ENCODE data around the gene PIGH. TPM values are rescaled to one million over a fixed set of nuclear protein-coding genes. Genes with fewer than 3 reads are reported as not detected.
A peak's percentile ranks its signal among the peaks of the same experiment; 100 is the strongest.
"Not testable (repeated sequence)": the region's sequence is repeated elsewhere in the genome, so short reads cannot be mapped to it uniquely, and the experiment has no call there.

The PIGH gene
- polyA plus RNA-seq, 5 donors: 24.1 to 25.4 (median 24.8) TPM

- peak; percentile 43 to 65 for DNase-seq
Observed at GRCh38 chr14:67618617-67619063, 18.6 kb upstream of the PIGH start.

- no peak for DNase-seq
Observed at GRCh38 chr14:67610491-67610890, 10.4 kb upstream of the PIGH start.

DNA sequence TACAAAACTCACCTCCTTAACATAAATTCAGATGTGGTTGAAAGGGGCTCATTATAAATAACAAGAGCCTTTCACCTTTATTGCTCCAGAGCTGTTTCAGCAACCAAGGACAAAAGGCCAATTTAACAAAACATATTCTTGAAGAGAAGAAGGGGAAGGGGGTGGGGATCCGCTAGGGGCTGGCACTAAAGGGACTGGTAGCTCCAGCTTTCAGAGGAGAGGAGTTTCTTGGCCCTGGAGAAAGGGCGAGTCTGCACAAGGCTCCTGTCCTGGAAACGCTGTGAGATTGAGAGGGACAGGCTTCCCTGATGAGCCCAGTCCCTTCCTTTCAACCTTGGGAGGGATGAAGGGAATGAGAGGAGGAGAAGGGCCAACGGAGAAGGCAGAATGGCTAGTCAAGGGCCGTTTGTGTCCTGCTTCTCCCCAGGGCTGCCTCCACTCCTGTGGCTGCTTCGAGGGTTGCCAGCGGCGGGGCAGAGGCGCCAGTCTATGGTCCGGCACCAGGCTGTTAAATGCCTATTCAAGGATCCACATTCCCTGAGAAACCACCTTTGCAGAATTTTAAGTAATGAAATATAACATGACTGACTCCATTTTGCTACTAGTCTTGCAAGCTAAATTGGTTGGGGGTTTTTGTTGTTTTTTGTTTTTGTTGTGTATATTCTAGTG is 9.7 kb upstream of the PIGH start:
- DNase-seq: no peak

DNA sequence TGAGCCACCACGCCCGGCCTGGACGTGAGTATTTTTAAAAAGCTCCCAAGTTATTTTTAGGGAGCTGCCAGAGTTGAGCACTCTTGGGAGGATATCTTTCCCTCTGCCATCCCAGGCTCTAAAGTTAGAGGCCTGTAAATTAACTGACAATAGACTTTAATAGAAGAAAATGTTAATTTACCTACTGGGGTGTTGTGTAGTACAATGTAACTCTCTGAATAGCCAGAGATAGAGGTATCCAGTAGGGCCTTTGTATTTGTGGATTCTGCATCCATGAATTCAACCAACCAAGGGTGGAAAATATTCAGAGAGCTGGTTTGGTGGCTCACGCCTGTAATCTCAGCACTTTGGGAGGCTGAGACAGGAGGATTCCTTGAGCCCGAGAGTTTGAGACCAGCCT is 7.6 kb upstream of the PIGH start:
- no peak for DNase-seq

- no peak for DNase-seq
Observed at GRCh38 chr14:67602995-67603545, 3.0 kb upstream of the PIGH start.

DNA sequence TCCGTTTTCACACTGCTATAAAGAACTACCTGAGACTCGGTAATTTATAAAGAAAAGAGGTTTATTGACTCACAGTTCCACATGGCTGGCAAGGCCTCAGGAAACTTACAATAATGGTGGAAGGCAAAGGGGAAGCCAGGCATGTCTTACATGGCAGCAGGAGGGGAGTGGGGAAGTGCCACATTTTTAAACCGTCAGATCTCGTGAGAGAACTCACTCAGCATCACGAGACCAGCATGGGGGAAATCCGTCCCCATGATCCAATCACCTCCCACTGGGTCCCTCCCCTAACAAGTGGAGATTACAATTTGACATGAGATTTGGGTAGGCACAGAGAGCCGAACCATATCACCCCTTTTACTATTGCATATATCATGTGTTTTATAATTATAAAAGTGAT is 2.0 kb upstream of the PIGH start:
- DNase-seq: no peak

DNA sequence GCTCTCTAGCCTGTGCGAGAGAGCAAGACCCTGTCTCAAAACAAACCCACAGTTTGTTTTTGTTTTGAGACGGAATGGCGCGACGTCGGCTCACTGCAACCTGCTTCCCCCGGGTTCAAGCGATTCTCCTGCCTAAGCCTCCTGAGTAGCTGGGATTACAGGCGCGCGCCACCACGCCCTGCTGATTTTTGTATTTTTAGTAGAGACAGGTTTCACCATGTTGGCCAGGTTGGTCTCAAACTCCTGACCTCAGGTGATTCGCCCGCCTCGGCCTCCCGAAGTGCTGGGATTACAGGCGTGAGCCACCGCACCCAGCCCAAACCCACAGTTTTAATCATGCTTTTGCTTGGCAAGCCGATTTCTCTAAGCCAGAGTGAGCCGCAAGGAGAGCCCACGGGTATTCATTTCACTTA is 500 bp upstream of the PIGH start:
- not testable (repeated sequence) for DNase-seq

- no peak for DNase-seq
Observed at GRCh38 chr14:67595392-67595791, 4.7 kb downstream of the PIGH start.

- DNase-seq: not testable (repeated sequence)
Observed at GRCh38 chr14:67593650-67594049, 6.4 kb downstream of the PIGH start.

- DNase-seq: no peak
Observed at GRCh38 chr14:67589204-67589770, 10.8 kb downstream of the PIGH start.

- DNase-seq: no peak
Observed at GRCh38 chr14:67586369-67586768, 13.7 kb downstream of the PIGH start.

- DNase-seq: no peak
Observed at GRCh38 chr14:67584978-67585377, 15.1 kb downstream of the PIGH start.

DNA sequence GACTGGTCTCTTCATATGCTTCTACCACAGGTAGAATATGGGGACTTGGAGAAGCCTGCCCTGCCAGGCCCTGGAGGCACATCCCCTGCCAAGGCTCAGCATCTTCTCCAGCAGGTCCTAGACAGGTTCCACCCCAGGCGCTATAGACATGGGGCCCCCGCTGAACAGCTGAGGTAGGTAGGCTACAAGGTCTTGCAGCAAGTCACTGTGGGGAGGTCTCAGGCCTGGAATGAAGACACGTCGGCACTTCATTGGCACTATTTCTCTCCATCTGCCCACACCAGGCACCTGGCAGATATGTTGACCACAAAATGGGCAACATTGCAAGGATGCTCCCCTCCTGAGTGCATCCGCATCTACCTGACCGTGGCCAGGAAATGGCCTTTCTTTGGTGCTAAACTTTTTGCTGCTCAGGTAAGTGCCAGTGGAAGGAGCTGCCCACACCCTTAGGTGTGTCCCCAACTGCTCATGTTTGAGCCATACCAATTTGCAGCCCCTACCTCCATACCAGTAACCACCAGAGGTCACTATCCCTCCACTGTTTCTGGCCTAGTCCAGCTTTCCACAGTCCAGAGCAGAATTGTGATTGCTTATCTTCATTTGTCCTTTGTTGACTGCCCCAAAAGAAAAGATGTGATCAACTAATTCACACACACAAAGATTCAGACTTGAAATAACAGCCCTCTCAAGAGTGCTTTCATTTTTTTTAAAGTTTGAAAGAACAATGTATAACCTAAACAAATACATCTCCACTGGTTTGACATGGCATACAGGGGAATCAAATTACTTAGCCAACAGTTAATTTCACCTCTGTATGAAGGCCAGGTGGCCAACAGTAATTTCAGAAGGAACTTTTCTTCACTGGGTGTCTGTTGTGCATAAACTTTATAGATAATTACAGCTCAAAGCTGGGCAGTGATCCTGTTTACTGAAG is 16.1 kb downstream of the PIGH start:
- peak; percentile 27 for DNase-seq

DNA sequence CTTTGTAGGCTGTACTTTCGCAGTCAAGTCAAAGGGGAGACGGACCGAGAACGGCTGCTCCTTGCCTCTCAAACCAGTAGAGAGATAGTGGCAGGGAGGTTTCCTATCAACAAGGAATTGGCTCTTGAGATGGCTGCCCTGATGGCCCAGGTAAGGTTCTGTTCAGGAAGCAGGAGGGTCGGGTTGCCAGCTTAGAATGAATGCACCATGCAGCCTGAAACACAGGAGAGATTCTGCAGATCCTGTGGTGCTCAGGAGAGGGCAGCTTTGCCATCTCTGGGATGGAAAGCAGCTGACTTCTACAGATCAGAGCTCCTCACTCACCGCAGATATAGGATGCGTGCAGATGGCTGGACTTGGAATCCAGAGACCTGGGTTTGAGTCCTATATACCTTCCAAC is 18.0 kb downstream of the PIGH start:
- no peak for DNase-seq

DNA sequence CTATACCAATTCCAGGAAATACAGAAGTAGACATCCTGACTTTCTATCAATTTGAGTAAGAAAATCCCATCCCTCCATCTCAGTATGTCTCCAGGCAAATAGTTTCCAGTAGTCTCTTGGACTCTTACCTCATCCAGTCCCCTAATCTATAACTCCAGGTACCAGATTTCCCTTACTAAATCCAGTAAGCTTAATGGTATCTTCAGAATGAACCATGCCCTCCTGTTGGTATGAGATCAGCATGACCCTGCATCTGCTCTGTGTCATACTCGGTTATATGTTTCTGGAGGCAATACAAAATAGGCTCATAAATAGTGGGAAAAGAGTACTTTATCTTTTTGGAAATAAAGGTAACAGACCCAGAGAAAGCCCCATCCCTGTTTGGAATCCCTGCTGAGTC is 18.4 kb downstream of the PIGH start:
- DNase-seq: no peak

GRCh38 chr14:67580336-67581171 is 19.5 kb downstream of the PIGH start:
- DNase-seq: no peak

GRCh38 chr14:67579636-67580035 is 20.4 kb downstream of the PIGH start:
- DNase-seq: no peak

DNA sequence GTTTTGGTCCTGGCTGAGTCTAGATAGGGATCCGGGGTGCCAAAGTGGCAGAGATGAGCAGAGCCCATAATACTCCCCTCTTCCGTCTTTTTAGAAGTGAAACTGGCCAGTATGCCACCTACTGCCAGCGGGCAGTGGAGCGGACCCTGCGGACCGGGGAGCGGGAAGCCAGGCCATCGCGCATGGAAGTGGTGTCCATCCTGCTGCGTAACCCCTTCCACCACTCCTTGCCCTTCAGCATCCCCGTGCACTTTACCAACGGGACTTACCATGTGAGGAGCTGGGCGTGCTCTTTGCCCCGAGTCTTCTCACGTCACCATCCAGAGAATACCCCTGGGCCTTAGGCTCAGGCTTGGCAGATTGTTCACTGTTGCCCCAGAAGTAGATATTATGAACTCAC is 21.0 kb downstream of the PIGH start:
- DNase-seq: no peak

- DNase-seq: no peak
Observed at GRCh38 chr14:67577909-67578749, 21.9 kb downstream of the PIGH start.

DNA sequence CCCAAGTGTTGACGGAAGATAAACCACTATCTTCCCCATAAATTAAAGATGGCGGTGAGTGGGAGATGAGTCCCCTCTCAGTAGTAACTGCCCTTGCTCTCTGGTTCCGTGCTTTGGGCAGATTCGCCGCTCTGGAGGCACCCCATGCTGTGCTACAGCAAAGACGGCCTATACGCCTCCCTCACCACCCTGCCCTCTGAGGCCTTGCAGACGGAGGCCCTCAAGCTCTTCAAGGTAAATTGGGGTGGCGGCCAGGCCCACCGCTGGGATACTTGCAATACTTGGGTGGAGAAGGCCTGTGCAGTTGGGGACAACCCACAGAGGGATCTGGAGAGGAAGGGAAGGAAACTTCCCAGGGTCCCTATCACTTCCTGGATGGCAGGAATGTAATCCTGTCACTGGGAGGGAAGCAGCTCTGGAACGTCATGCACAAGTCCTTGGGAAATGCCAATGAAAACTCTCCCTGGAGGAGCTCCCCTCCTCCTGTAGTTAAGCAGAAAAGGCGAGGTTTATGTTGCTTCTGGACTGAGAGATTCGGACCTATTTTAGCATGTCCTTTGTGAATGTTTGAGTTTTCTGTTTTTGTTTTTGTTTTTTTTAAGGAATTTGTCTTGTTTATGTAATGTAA is 22.8 kb downstream of the PIGH start:
- no peak for DNase-seq

Measured in right lung (tissue), 5 donors.